HEK293T (cell line): ENCODE measurements around the gene WDR45B.

Experiments
- CTCF ChIA-PET: fragments of 350-600 bp; formaldehyde crosslinking; extraction: SDS; loops from one replicate; lab custom pipeline; 2021; ENCODE audit warnings: antibody characterized with exemption, inconsistent platforms; lab: Yijun Ruan, JAX
- POLR2A ChIA-PET: fragments of 350-600 bp; formaldehyde crosslinking; extraction: SDS; loops from one replicate; lab custom pipeline; 2020; ENCODE audit warnings: antibody characterized with exemption, inconsistent platforms; lab: Yijun Ruan, JAX
- DNase-seq: peaks from one replicate; pipeline ENCODE4 v3.0.0; 2012; ENCODE audit warnings: mixed read lengths; ENCODE audit errors: extremely low spot score
- ARNT ChIP-seq: fragments of 450-650 bp; IDR thresholded peaks from 2 replicates; pipeline ENCODE4 v1.6.1; 2017; ENCODE audit warnings: mild to moderate bottlenecking
- BHLHE40 ChIP-seq: fragments of 450-650 bp; IDR thresholded peaks from 2 replicates; pipeline ENCODE4 v1.6.1; 2016; ENCODE audit warnings: mild to moderate bottlenecking, moderate library complexity, borderline replicate concordance
- CTBP1 ChIP-seq: fragments of 450-650 bp; IDR thresholded peaks from 2 replicates; pipeline ENCODE4 v1.6.1; 2016; ENCODE audit warnings: borderline replicate concordance
- ELF4 ChIP-seq: fragments of 450-650 bp; IDR thresholded peaks from 2 replicates; pipeline ENCODE4 v1.6.1; 2017; ENCODE audit warnings: antibody characterized with exemption
- FOXA1 ChIP-seq: fragments of 450-650 bp; IDR thresholded peaks from 2 replicates; pipeline ENCODE4 v1.6.1; 2016; ENCODE audit warnings: mild to moderate bottlenecking
- FOXK2 ChIP-seq: fragments of 450-650 bp; IDR thresholded peaks from 2 replicates; pipeline ENCODE4 v1.6.1; 2016; ENCODE audit warnings: mild to moderate bottlenecking
- FOXM1 ChIP-seq: fragments of 450-650 bp; IDR thresholded peaks from 2 replicates; pipeline ENCODE4 v1.6.1; 2017; ENCODE audit warnings: mild to moderate bottlenecking, borderline replicate concordance
- HDGF ChIP-seq: fragments of 450-650 bp; IDR thresholded peaks from 2 replicates; pipeline ENCODE4 v1.6.1; 2017; ENCODE audit warnings: antibody characterized with exemption, borderline replicate concordance
- L3MBTL2 ChIP-seq: fragments of 450-650 bp; conservative IDR thresholded peaks from 2 replicates; pipeline ENCODE4 v1.6.1; 2016; ENCODE audit warnings: mild to moderate bottlenecking
- LEF1 ChIP-seq: fragments of 450-650 bp; IDR thresholded peaks from 2 replicates; pipeline ENCODE4 v1.6.1; 2017; ENCODE audit warnings: mild to moderate bottlenecking, borderline replicate concordance
- NFRKB ChIP-seq: fragments of 450-650 bp; IDR thresholded peaks from 2 replicates; pipeline ENCODE4 v1.6.1; 2016; ENCODE audit warnings: mild to moderate bottlenecking, moderate library complexity
- PKNOX1 ChIP-seq: fragments of 450-650 bp; IDR thresholded peaks from 2 replicates; pipeline ENCODE4 v1.6.1; 2016
- SP1 ChIP-seq: fragments of 450-650 bp; IDR thresholded peaks from 2 replicates; pipeline ENCODE4 v1.6.1; 2017
- SUZ12 ChIP-seq: fragments of 450-650 bp; IDR thresholded peaks from 2 replicates; pipeline ENCODE4 v1.6.1; 2016; ENCODE audit warnings: mild to moderate bottlenecking
- TARDBP ChIP-seq: fragments of 450-650 bp; IDR thresholded peaks from 2 replicates; pipeline ENCODE4 v1.6.1; 2016
- ZNF384 ChIP-seq: fragments of 450-650 bp; IDR thresholded peaks from 2 replicates; pipeline ENCODE4 v1.6.1; 2016

The WDR45B gene

GRCh38 chr17:82670661-82671450 lies 22.6 kb upstream of the WDR45B start:
- POLR2A ChIA-PET, result interaction anchor here (0.9 kb wide), 1 partner anchor 45 kb away, joined by 3 read pairs; the partner anchor contains the start of gene FN3KRP
- TF ChIP-seq HDGF (no peak), BHLHE40 (no peak), NFRKB (no peak), ARNT (no peak)
- CTCF ChIA-PET, result no interaction called here
- no peak for DNase-seq

GRCh38 chr17:82668631-82669099 lies 20.4 kb upstream of the WDR45B start:
- peak; percentile 79 for DNase-seq
- CTCF ChIA-PET, result no interaction called here
- POLR2A ChIA-PET, result interaction anchor here (1.1 kb wide), 1 partner anchor 11 kb away, joined by 3 read pairs; no protein-coding TSS in a partner anchor
- no peak for TF ChIP-seq ELF4
- 0 out of 2 replicates have a peak, but pooled peaks have one; percentile 40 for TF ChIP-seq HDGF

GRCh38 chr17:82668024-82668630 lies 19.9 kb upstream of the WDR45B start:
- TF ChIP-seq HDGF (no peak), FOXA1 (no peak), SUZ12 (no peak), NFRKB (no peak), FOXK2 (no peak), BHLHE40 (no peak), ZNF384 (no peak), PKNOX1 (no peak), TARDBP (no peak), FOXM1 (no peak)
- POLR2A ChIA-PET, result no interaction called here
- CTCF ChIA-PET, result no interaction called here
- no peak for DNase-seq

GRCh38 chr17:82667668-82668000 lies 19.4 kb upstream of the WDR45B start:
- no peak for TF ChIP-seq FOXA1
- TF ChIP-seq SUZ12, result no peak
- TF ChIP-seq L3MBTL2, result no peak
- TF ChIP-seq SP1, result no peak
- no peak for TF ChIP-seq HDGF
- TF ChIP-seq CTBP1, result no peak
- TF ChIP-seq PKNOX1, result no peak
- no peak for TF ChIP-seq FOXM1
- no peak for TF ChIP-seq NFRKB
- no peak for TF ChIP-seq ARNT
- no peak for TF ChIP-seq LEF1
- TF ChIP-seq ELF4, result no peak
- TF ChIP-seq FOXK2, result no peak
- TF ChIP-seq TARDBP, result no peak
- no peak for TF ChIP-seq ZNF384
- TF ChIP-seq BHLHE40, result no peak
- no peak for DNase-seq
- ChIA-PET CTCF (no interaction called here), POLR2A (no interaction called here)

GRCh38 chr17:82666931-82667667 lies 18.9 kb upstream of the WDR45B start:
- no peak for TF ChIP-seq SUZ12
- no peak for TF ChIP-seq ARNT
- no peak for TF ChIP-seq ELF4
- no peak for TF ChIP-seq FOXM1
- no peak for TF ChIP-seq FOXA1
- TF ChIP-seq NFRKB, result no peak
- no peak for TF ChIP-seq PKNOX1
- no peak for TF ChIP-seq BHLHE40
- no peak for TF ChIP-seq SP1
- no peak for TF ChIP-seq L3MBTL2
- TF ChIP-seq FOXK2, result no peak
- POLR2A ChIA-PET, result no interaction called here
- DNase-seq, result no peak
- CTCF ChIA-PET, result no interaction called here

- ChIA-PET POLR2A (no interaction called here), CTCF (no interaction called here)
- TF ChIP-seq SUZ12 (no peak), TARDBP (no peak), FOXA1 (no peak)
- no peak for DNase-seq
These were observed 17.6 kb upstream of the WDR45B start for GRCh38 chr17:82665891-82666290.
